HG03159 (cell line): Measurements from ENCODE around the gene NHERF2.

Source experiments
- ATAC-seq: cut with Tn5 transposase; IDR thresholded peaks from one replicate; pipeline ENCODE4 v1.9.1; 2021; ENCODE audit warnings: mild to moderate bottlenecking, moderate library complexity; ENCODE audit not compliant: unreplicated experiment

Gene NHERF2

DNA sequence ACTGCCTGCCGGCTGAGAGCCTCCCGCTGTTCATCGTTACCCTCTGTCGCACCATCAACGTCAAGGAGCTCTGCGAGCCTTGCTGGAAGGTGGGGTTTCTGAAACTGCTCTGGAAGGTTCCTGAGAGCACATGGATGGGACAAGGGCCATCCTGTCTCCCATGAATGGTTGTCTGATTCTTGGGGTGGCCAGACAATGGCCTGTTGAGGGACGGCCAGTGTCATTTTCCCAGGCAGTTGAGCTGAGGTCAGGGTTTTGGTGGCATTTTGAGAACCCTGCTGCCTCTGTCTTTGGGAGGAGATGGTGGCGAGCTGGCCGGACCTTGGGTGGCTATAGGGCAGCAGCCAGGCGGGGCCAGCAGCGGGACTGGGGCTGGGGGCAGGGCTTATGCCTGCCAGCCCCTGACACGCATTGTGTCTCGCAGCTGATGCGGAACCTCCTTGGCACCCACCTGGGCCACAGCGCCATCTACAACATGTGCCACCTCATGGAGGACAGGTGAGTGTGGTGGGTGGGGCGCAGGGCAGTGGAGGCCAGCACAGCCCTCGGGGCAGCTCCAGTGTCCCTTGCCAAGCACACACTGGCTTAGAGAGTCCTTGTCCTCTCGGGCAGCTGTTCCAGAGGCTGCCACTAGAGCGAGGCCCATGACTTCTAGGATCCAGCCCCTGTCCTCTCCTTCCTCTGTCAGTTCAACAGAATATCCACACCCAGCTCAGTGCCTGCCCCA lies 30.1 kb downstream of the NHERF2 start:
- ATAC-seq, result no peak

- no peak for ATAC-seq
Measured at GRCh38 chr16:2057438-2057837, 30.7 kb downstream of the NHERF2 start.

DNA sequence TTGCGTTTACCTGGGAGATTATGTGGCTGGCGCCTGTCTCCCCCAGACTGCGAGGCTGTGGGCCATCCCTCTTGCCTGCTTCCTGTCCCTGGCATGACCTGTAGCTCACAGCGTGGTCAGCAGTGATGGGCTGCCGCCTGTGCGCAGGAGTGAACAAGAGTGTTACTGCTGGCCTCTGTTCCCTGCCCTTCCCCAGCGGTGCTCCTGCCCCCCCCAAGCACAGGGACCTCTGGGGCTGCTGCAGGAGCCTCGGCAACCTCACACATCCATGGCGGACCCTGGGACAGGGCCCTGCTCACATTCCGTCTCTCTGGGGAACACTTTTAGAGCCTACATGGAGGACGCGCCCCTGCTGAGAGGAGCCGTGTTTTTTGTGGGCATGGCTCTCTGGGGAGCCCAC lies 31.7 kb downstream of the NHERF2 start:
- no peak for ATAC-seq

DNA sequence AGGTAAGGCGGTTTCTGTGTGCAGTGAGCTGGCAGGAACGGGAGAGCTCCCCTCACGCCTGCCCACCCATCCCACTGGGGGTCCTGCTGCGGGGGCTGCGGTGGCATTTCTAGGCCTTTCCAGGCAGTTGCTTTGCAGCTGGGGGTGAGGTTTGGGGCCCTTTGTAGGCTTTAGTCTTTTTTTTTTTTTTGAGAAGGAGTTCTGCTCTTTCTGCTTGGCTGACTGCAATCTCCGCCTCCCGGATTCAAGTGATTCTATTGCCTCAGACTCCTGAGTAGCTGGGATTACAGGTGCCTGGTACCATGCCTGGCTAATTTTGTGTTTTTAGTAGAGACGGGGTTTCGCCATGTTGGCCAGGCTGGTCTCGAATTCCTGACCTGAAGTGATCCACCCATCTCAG lies 32.2 kb downstream of the NHERF2 start:
- no peak for ATAC-seq

DNA sequence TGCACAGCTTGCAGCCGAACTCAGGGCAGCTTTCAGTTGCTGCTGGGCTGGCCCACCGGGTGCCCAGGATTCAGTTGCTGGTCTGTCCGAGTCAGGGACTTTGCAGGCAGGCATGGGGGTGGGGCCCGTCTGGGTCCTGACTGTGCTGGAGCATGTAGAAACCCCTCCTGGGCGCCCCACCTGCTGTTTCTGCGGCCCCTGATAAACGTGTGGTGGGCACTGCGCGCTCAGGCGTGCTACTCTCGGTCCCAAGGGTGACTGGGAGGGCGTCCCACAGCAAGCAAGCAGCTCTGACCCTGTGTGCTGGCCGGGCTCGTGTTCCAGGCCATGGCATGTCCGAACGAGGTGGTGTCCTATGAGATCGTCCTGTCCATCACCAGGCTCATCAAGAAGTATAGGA lies 33.6 kb downstream of the NHERF2 start:
- no peak for ATAC-seq

DNA sequence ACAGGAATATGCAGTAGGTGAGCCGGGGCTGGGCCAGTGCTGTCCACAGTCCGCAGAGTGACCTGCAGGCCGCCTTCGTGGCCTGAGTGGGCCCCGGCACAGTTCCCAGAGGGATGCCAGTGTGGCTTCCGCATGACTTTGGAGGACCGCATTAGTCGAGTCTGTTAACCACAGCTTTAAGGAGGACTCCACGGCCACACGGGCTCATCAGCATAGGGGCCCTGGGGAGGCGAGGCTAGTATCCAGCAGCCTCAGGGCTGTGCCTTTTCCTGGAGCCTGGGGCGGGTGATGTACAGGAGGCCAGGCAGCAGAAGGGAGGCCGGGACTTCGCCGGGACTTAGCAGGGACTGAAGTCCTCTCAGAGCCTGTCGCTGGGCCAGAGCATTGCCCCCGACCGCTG lies 34.3 kb downstream of the NHERF2 start:
- no peak for ATAC-seq

DNA sequence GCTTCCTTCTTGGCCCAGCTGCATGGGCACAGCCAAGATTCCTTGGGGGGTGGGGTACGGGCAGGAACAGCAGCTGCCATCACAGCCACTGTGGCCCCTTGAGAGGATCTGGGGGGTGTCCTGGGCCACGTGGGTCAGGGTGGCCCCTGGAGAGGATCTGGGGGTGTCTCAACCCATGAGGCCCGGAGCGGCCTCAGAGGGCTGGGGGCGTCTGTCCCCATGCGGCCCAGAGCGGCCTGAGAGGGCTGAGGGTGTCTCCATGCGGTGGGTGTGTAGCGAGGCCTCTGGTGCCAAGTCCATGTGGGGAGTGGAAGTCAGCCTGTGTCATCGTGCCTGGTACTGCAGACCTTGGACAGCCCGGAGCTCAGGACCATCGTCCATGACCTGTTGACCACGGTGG lies 34.8 kb downstream of the NHERF2 start:
- no peak for ATAC-seq

DNA sequence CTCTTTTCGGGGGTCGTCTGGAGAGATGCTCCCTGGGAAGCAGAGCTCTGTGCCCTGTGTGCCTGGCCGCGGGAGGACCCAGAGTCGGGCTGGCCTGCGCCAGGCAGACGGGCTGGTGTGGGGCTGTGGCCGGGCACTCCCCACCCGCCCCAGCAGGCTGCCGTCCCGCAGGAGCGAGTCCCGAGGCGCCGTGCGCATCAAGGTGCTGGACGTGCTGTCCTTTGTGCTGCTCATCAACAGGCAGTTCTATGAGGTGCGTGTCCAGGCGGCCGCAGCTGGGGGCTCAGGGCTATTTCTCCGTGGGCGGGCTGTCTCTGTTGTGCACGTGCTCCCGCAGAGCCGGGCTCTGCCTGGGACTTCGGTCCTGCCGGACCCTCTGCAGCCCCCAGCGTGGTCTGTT lies 36.1 kb downstream of the NHERF2 start:
- ATAC-seq, result no peak

DNA sequence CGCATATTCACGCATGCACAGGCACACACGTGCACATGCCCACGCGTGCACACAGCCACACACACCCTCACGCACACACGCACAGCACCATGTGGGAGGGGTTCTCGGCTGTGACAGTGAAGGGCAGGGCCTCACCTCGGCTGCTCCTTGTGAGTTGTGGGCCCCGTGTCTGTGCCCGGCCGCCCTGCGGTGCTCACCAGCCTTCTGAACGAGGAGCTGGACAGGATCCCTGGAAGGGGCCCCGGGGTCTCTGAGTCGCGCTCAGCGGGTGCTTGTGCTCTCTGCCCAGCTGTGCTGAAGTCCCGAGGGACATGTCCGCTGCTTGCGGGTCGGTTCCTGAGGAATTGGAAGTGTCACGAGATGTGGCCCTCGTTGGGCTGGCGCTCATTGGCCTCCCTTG lies 37.2 kb downstream of the NHERF2 start:
- no peak for ATAC-seq

GRCh38 chr16:2064368-2064945 lies 37.8 kb downstream of the NHERF2 start:
- ATAC-seq, result no peak

DNA sequence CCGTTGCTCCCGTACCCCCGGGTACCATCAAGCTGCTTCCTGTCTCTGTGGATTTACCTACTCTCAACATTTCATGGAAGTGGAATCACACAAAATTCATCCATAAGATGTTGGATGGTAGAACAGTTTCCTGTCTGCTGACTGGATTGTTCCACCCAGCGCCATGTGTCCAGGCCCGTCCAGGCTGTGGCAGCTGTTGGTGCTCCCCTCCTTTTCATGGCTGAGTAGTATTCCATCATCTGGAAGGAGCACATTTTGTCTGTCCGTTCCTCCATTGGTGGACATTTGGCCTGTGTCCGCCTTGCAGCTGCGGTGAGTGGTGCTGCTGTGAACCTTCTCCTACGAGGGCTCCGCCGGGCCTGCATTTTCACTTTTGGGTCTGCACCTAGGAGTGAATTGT lies 39.4 kb downstream of the NHERF2 start:
- ATAC-seq, result no peak

DNA sequence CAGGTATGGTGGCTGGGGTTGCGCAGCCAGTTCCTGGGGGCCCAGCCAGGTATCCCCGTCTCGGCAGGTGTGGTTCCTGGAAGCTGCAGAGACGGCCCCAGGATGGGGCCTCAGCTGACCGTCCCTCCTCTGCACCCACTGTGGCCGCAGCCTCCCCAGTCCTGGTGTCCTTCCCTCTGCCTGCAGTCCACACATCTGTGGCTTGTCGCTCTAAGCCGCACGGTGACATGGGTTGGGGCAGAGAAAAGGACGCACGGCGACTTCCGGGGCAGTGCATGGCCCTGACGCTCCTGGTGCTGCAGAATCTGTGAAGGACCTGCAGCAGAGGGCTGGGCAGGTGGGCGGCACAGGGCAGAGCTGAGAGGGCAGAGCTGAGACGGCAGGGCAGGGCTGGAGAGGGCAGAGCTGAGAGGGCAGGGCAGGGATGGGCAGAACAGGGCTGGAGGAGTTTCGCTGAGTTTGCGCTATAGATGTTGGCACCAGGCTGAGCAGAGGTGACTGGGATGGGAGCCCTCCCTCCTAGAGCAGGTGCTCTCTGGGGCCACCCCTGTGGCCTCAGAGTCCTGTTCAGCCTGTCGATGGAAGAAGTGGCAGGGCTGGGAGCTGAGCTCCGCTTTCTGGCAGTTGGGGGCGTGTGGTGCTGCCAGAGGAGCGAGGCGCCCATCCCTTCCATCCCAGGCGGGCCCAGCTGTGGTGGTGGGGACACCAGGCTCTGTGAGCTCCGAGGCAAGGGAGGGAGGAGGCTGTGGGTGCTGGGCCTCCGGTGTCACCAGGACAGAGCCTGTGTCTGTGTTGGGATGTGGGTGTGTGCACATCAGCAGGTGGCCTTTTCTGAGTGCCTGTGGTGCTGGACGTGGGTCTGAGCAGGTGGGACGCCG lies 44.1 kb downstream of the NHERF2 start:
- ATAC-seq, result no peak

- ATAC-seq, result no peak
Measured at GRCh38 chr16:2071454-2072202, 44.9 kb downstream of the NHERF2 start.

GRCh38 chr16:2072926-2073325 lies 46.2 kb downstream of the NHERF2 start:
- ATAC-seq, result no peak

DNA sequence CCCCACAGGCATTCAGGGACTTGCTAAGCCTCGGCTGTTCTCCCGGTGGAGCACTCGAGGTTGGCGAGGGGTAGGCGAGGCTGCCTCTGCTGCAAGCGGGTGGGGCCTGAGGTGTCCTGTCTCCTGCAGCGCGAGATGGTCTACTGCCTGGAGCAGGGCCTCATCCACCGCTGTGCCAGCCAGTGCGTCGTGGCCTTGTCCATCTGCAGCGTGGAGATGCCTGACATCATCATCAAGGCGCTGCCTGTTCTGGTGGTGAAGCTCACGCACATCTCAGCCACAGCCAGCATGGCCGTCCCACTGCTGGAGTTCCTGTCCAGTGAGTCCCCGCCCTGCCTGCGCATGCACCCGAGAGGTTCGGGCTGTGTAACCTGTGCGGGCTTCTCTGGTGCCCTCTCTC lies 47.4 kb downstream of the NHERF2 start:
- ATAC-seq, result no peak

- ATAC-seq, result no peak
Measured at GRCh38 chr16:2075631-2076030, 48.9 kb downstream of the NHERF2 start.

- no peak for ATAC-seq
Measured at GRCh38 chr16:2076072-2076865, 49.6 kb downstream of the NHERF2 start.

DNA sequence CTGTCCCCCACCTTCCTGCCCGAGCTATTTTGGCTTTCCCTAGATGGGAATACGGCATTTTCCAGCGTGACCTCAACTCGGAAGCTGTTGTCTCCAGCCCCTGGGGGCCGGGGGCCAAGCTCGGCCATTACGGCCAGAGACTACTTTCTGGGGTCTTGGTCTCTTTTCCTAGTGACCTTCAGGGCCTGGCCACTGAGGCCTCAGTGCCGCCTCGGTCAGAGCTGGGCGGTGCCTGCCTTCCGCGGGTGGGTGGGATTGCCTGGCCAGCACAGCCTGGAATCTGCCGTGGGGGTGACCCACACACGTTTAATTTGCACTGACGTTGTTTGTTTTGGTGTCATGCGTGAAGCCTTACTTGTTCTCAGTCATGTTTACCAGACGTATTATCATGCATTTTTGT lies 50.3 kb downstream of the NHERF2 start:
- ATAC-seq, result no peak

DNA sequence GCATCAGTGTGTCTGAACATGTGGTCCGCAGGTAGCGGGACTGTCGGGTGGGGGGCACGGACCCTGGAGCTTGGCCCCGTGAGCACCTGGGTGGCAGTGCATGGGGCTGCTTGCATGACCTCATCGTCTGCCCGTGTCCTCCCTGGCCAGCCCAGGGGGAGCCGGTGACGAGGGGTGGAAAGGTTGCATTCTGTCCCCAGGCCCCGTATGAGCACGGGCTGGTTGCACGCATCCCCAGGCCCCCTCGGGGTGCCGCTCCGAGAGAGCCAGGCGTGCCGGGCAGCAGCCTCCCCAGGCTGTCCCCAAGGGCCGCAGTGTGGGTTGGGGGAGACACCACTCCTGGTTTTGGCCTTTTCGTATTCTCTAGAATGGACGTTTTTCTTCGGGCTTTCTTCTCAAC lies 51.0 kb downstream of the NHERF2 start:
- ATAC-seq, result no peak

DNA sequence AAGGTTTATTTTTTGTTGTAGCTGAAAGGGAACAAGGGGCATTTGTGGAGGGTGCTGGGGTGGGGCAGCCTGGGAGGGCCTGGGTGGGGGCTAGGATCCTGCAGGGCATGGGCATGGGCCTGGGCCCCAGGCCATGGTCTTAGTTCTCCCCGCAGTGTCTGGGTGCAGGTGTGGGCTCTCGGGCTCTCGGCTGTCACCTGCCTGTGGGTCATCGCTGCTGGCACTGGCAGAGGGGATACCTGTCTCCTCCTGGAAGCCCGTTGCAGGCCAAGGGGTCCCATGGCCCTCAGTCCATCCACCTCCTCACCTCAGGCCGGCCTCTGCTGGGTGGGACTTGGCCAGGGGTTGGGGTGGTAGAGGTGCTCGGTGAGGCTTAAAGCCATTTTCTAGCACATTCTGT lies 51.4 kb downstream of the NHERF2 start:
- no peak for ATAC-seq

GRCh38 chr16:2078691-2079090 lies 52.0 kb downstream of the NHERF2 start:
- no peak for ATAC-seq
